IMR-90 (cell line): ENCODE measurements around the gene SLC25A21. TPM values are rescaled to one million over a fixed set of nuclear protein-coding genes. Genes with fewer than 3 reads are reported as not detected.

Experiments
- ATAC-seq: fragments of 200-7000 bp; cut with Tn5 transposase; 2 replicates; pipeline ENCODE4 v1.9.1; 2020; ENCODE audit warnings: low read depth, mild to moderate bottlenecking, moderate library complexity
- BruUV-seq: library from RNA; stranded (reverse); fragments of 400-500 nt; replicated peaks from 2 replicates; lab custom pipeline; 2021; lab: Mats Ljungman, UMichigan
- CTCF ChIA-PET: fragments of 300-600 bp; formaldehyde crosslinking; extraction: SDS; loops from one replicate; lab custom pipeline; 2021; ENCODE audit warnings: antibody characterized with exemption; lab: Yijun Ruan, JAX
- POLR2A ChIA-PET: fragments of 300-600 bp; sonication (Branson Sonifier 250); formaldehyde crosslinking; loops from one replicate; lab custom pipeline; 2022; ENCODE audit warnings: antibody characterized with exemption; ENCODE audit not compliant: unreplicated experiment; lab: Charles Lee
- DNase-seq: peaks from one replicate; pipeline ENCODE4 v3.0.0; 2013
- H2AFZ ChIP-seq: replicated peaks from 2 replicates; pipeline ENCODE3; 2013; ENCODE audit warnings: low read length, mild to moderate bottlenecking; ENCODE audit not compliant: poor library complexity
- H2AK5ac ChIP-seq: 2 replicates; pipeline ENCODE4 v1.6.1; 2013; ENCODE audit warnings: low read depth, low read length, inconsistent platforms
- H2AK9ac ChIP-seq: replicated peaks from 2 replicates; pipeline ENCODE3; 2013; ENCODE audit warnings: mild to moderate bottlenecking, low read depth, low read length, moderate library complexity; ENCODE audit not compliant: poor library complexity
- H2BK120ac ChIP-seq: 2 replicates; pipeline ENCODE4 v1.6.1; 2013; ENCODE audit warnings: low read depth, low read length, inconsistent platforms
- H2BK15ac ChIP-seq: 3 replicates; pipeline ENCODE4 v1.6.1; 2013; ENCODE audit warnings: low read depth, low read length, inconsistent platforms
- H2BK20ac ChIP-seq: 2 replicates; pipeline ENCODE4 v1.6.1; 2013; ENCODE audit warnings: low read depth, mild to moderate bottlenecking, inconsistent platforms, low read length, moderate library complexity
- H2BK5ac ChIP-seq: 2 replicates; pipeline ENCODE4 v1.6.1; 2013; ENCODE audit warnings: mild to moderate bottlenecking, low read depth, low read length, inconsistent platforms; ENCODE audit not compliant: poor library complexity, severe bottlenecking
- H3K14ac ChIP-seq: replicated peaks from 2 replicates; pipeline ENCODE4 v1.6.1; 2013; ENCODE audit warnings: low read depth, low read length, inconsistent platforms
- H3K18ac ChIP-seq: 2 replicates; pipeline ENCODE4 v1.6.1; 2013; ENCODE audit warnings: low read depth, low read length, control low read depth
- H3K23ac ChIP-seq: 2 replicates; pipeline ENCODE4 v1.6.1; 2013; ENCODE audit warnings: low read depth, low read length, inconsistent platforms
- H3K27ac ChIP-seq: 2 replicates; pipeline ENCODE4 v1.5.1; 2013; ENCODE audit warnings: mild to moderate bottlenecking, control low read depth, low read length; ENCODE audit not compliant: insufficient read depth
- H3K27me3 ChIP-seq: 2 replicates; pipeline ENCODE4 v1.6.1; 2013; ENCODE audit warnings: low read length; ENCODE audit not compliant: control insufficient read depth, insufficient read depth
- H3K36me3 ChIP-seq: 2 replicates; pipeline ENCODE4 v1.6.1; 2013; ENCODE audit warnings: low read length, mixed read lengths; ENCODE audit not compliant: control insufficient read depth, insufficient read depth
- H3K4ac ChIP-seq: 2 replicates; pipeline ENCODE4 v1.6.1; 2013; ENCODE audit warnings: low read depth, low read length, inconsistent platforms
- H3K4me1 ChIP-seq: 2 replicates; pipeline ENCODE4 v1.6.1; 2013; ENCODE audit warnings: low read length, mixed read lengths; ENCODE audit not compliant: control insufficient read depth, insufficient read depth
- H3K4me2 ChIP-seq: 2 replicates; pipeline ENCODE4 v1.6.1; 2013; ENCODE audit warnings: low read depth, mild to moderate bottlenecking, control low read depth, low read length, moderate library complexity
- H3K4me3 ChIP-seq: 2 replicates; pipeline ENCODE4 v1.5.1; 2013; ENCODE audit warnings: low read depth, mild to moderate bottlenecking, control low read depth, low read length, moderate library complexity; ENCODE audit not compliant: insufficient read depth
- H3K56ac ChIP-seq: 2 replicates; pipeline ENCODE4 v1.6.1; 2013; ENCODE audit warnings: low read length, inconsistent platforms; ENCODE audit not compliant: insufficient read depth; ENCODE audit errors: extremely low read depth
- H3K79me1 ChIP-seq, 2 experiments: 2 replicates each; pipeline ENCODE4 v1.6.1; 2013; ENCODE audit warnings: low read length in 2 of 2, inconsistent platforms in 1 of 2, low read depth in 1 of 2
- H3K9ac ChIP-seq: 2 replicates; pipeline ENCODE4 v1.6.1; 2013; ENCODE audit warnings: low read depth, low read length, control low read depth
- H3K9me1 ChIP-seq: 2 replicates; pipeline ENCODE4 v1.6.1; 2013; ENCODE audit warnings: low read length, inconsistent platforms; ENCODE audit not compliant: insufficient read depth
- H3K9me3 ChIP-seq: 2 replicates; pipeline ENCODE4 v1.6.1; 2013; ENCODE audit warnings: low read length; ENCODE audit not compliant: control insufficient read depth, insufficient read depth
- H4K20me1 ChIP-seq: 2 replicates; pipeline ENCODE4 v1.6.1; 2013; ENCODE audit warnings: low read length, inconsistent platforms; ENCODE audit not compliant: insufficient read depth
- H4K5ac ChIP-seq: 2 replicates; pipeline ENCODE4 v1.6.1; 2013; ENCODE audit warnings: mild to moderate bottlenecking, low read depth, low read length, control low read depth
- H4K8ac ChIP-seq, 2 experiments: 2 replicates each; pipeline ENCODE4 v1.6.1; 2013; ENCODE audit warnings: low read depth in 2 of 2, low read length in 2 of 2, control low read depth in 1 of 2, inconsistent platforms in 1 of 2
- H4K91ac ChIP-seq: 2 replicates; pipeline ENCODE4 v1.6.1; 2013; ENCODE audit warnings: low read depth, low read length, inconsistent platforms; ENCODE audit not compliant: insufficient read depth
- BHLHE40 ChIP-seq: fragments of 150-350 bp; IDR thresholded peaks from 2 replicates; pipeline ENCODE4 v1.6.1; 2016; ENCODE audit warnings: mild to moderate bottlenecking, low read depth, low read length
- CEBPB ChIP-seq: IDR thresholded peaks from 2 replicates; pipeline ENCODE4 v1.6.1; 2012; ENCODE audit warnings: low read depth, low read length, improper control_type of control experiment
- CHD1 ChIP-seq: IDR thresholded peaks from 2 replicates; pipeline ENCODE4 v1.6.1; 2012; ENCODE audit warnings: low read depth, low read length, improper control_type of control experiment
- CTCF ChIP-seq: conservative IDR thresholded peaks from 2 replicates; pipeline ENCODE4 v1.5.1; 2012; ENCODE audit warnings: mild to moderate bottlenecking, low read depth, low read length, improper control_type of control experiment
- ELK1 ChIP-seq: fragments of 150-350 bp; IDR thresholded peaks from 2 replicates; pipeline ENCODE4 v1.6.1; 2016; ENCODE audit warnings: low read depth, mild to moderate bottlenecking, low read length, moderate library complexity, borderline replicate concordance
- FOS ChIP-seq: fragments of 150-350 bp; IDR thresholded peaks from 2 replicates; pipeline ENCODE4 v1.6.1; 2016; ENCODE audit warnings: low read depth, low read length
- MAFK ChIP-seq: IDR thresholded peaks from 2 replicates; pipeline ENCODE4 v1.6.1; 2012; ENCODE audit warnings: low read depth, low read length, improper control_type of control experiment
- MAZ ChIP-seq: IDR thresholded peaks from 2 replicates; pipeline ENCODE4 v1.6.1; 2012; ENCODE audit warnings: low read depth, mild to moderate bottlenecking, low read length, improper control_type of control experiment, moderate library complexity, borderline replicate concordance
- MXI1 ChIP-seq: IDR thresholded peaks from 2 replicates; pipeline ENCODE4 v1.6.1; 2012; ENCODE audit warnings: low read depth, mild to moderate bottlenecking, low read length, moderate library complexity, borderline replicate concordance
- NFE2L2 ChIP-seq: fragments of 150-350 bp; IDR thresholded peaks from 2 replicates; pipeline ENCODE4 v1.6.1; 2016; ENCODE audit warnings: low read depth, mild to moderate bottlenecking, low read length
- POLR2A ChIP-seq: IDR thresholded peaks from 2 replicates; pipeline ENCODE4 v1.6.1; 2012; ENCODE audit warnings: mild to moderate bottlenecking, low read depth, low read length
- RAD21 ChIP-seq: IDR thresholded peaks from 2 replicates; pipeline ENCODE4 v1.6.1; 2012; ENCODE audit warnings: low read length, improper control_type of control experiment
- RCOR1 ChIP-seq: IDR thresholded peaks from 2 replicates; pipeline ENCODE4 v1.6.1; 2012; ENCODE audit warnings: mild to moderate bottlenecking, low read length, improper control_type of control experiment; ENCODE audit not compliant: insufficient replicate concordance
- RFX5 ChIP-seq: IDR thresholded peaks from 2 replicates; pipeline ENCODE4 v1.8.0; 2012; ENCODE audit warnings: low read depth, mild to moderate bottlenecking, low read length, moderate library complexity
- SMC3 ChIP-seq: fragments of 150-350 bp; IDR thresholded peaks from 2 replicates; pipeline ENCODE4 v1.6.1; 2016; ENCODE audit warnings: low read depth, mild to moderate bottlenecking, antibody characterized with exemption, low read length, moderate library complexity
- WGBS, 2 experiments: methylation state at CpG; one replicate each; pipeline versions ENCODE4 v1.1.5 to v1.1.7; 2013; ENCODE audit warnings: missing lambda C conversion rate in 2 of 2; ENCODE audit not compliant: insufficient read length in 1 of 2; ENCODE audit errors: extremely low coverage in 2 of 2; 5-methylcytosine and 5-hydroxymethylcytosine counted together
- dilution Hi-C: fragments of 300-500 bp; cut with HindIII; formaldehyde crosslinking; loops from one replicate; pipeline ENCODE4 v1.14.3; 2018; ENCODE audit warnings: low sequenced_read_pairs; ENCODE audit not compliant: unreplicated experiment
- in situ Hi-C: fragments of 300-500 bp; cut with MboI; formaldehyde crosslinking; loops from 3 replicates; pipeline ENCODE4 v1.14.3; 2019; ENCODE audit warnings: low sequenced_read_pairs, inconsistent platforms, mixed read lengths
- intact Hi-C: fragments of 100-400 bp; cut with micrococcal nuclease; formaldehyde crosslinking; loops from 2 replicates; pipeline ENCODE4 v1.10.0; 2022
- polyA plus RNA-seq, 3 experiments: library from polyadenylated mRNA; depleted of rRNA; stranded (reverse); fragments of >200 nt; gene quantifications; 2 replicates each; pipeline ENCODE4 v1.2.3, GENCODE V29; 2012; ENCODE audit warnings: low replicate concordance in 1 of 3
- total RNA-seq: library from RNA; depleted of rRNA; stranded (reverse); fragments of >200 nt; gene quantifications from 2 replicates; pipeline ENCODE4 v1.2.3, GENCODE V29; 2012
- TF ChIP-seq, protein P1 (sequence below): fragments of 150-350 bp; IDR thresholded peaks from 2 replicates; pipeline ENCODE4 v1.6.1; 2017; ENCODE audit warnings: mild to moderate bottlenecking, antibody characterized with exemption, low read length, low read depth

The SLC25A21 gene
- total and polyA plus RNA-seq, 2 of the 4 experiments (the other 2 are of a cell fraction): 0.62 to 0.90 TPM

DNA sequence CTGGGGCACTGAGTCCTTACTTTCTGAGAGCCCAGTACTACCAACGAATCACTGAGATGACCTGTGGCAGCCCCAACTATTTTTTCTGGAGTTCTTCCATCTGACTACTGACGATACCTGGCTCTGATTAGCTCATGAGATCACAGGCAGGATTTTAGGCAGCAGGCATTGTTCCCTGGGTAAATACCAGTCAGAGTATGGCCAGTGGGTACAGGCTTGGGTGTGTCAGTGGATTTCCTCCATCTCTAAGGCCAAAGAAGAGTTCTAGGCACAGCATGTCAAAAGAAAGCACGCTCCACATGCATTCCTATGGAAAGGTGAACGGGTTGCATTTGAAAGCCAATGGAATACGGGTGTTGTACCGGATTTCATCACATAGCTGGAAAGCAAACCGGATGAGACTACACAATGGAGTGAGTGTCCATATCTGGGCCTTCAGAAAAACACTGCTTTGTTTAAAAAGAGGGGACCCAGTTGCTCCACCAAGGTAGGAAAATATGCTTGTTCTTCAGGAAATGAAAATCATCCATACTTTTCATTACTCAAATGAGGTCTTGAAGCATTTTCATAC is 455.7 kb downstream of the SLC25A21 start:
- Histone ChIP-seq H3K4me2 (no peak overlapping the region), H4K5ac (no peak overlapping the region), H2BK5ac (no peak overlapping the region), H3K9me3 (no peaks in the 10 kb centered on the region), H3K9me1 (no peaks in the 10 kb centered on the region), H4K20me1 (no peaks in the 10 kb centered on the region), H3K4ac (no peak overlapping the region), H2AFZ (no peak overlapping the region), H4K8ac (no peak overlapping the region), H3K4me1 (no peaks in the 10 kb centered on the region), H3K56ac (no peak overlapping the region), H3K36me3 (no peaks in the 10 kb centered on the region), H4K91ac (no peak overlapping the region), H3K79me1 (no peaks in the 10 kb centered on the region), H2BK120ac (no peak overlapping the region), H2AK5ac (no peak overlapping the region), H3K23ac (no peak overlapping the region), H3K9ac (no peak overlapping the region), H2BK20ac (no peak overlapping the region), H2BK15ac (no peak overlapping the region), H3K4me3 (no peak overlapping the region), H3K18ac (no peak overlapping the region), H3K27ac (no peak overlapping the region), H3K27me3 (no peaks in the 10 kb centered on the region), H2AK9ac (no peak overlapping the region), H3K14ac (no peak overlapping the region)
- ChIA-PET POLR2A (no interaction called here), CTCF (no interaction called here)
- DNase-seq (no peak), ATAC-seq (no peak)
- intact Hi-C loops: no loop called here
- dilution Hi-C loops: no loop called here
- no TSS peak for BruUV-seq
- in situ Hi-C loops: no loop called here
- 47% methylated on average over 3 of the region's 7 CpGs; no CpG with 5 or more reads in 1 of the 2 experiments for WGBS, 2 experiments
- TF ChIP-seq ELK1 (no peak), RCOR1 (no peak), MAZ (no peak), SMC3 (no peak), RAD21 (no peak), CEBPB (no peak), MXI1 (no peak), POLR2A (no peak), CTCF (no peak), FOS (no peak), BHLHE40 (no peak), CHD1 (no peak), RFX5 (no peak), NFE2L2 (no peak), MAFK (no peak)
- TF ChIP-seq, protein P1, sequence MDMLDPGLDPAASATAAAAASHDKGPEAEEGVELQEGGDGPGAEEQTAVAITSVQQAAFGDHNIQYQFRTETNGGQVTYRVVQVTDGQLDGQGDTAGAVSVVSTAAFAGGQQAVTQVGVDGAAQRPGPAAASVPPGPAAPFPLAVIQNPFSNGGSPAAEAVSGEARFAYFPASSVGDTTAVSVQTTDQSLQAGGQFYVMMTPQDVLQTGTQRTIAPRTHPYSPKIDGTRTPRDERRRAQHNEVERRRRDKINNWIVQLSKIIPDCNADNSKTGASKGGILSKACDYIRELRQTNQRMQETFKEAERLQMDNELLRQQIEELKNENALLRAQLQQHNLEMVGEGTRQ: no peak
